Activated naive CD4-positive, alpha-beta T cell treated with anti-CD3 and anti-CD28 coated beads for 36 hours (primary cell): ENCODE data around the gene RAD23A. TPM values are rescaled to one million over a fixed set of nuclear protein-coding genes. Genes with fewer than 3 reads are reported as not detected.
"Not testable (repeated sequence)": the region's sequence is repeated elsewhere in the genome, so short reads cannot be mapped to it uniquely, and the experiment has no call there.

Experiments
- CTCF ChIA-PET: fragments of 350-600 bp; sonication (Branson Sonifier 250); formaldehyde crosslinking; loops from one replicate; lab custom pipeline; 2021; ENCODE audit warnings: antibody characterized with exemption; lab: Charles Lee
- DNase-seq: peaks from one replicate; pipeline ENCODE4 v3.0.0-alpha.2; 2020
- H3K27ac Mint-ChIP-seq: one replicate; pipeline ENCODE4 v1.8.0; 2021; ENCODE audit warnings: mild to moderate bottlenecking, mixed read lengths
- H3K27me3 Mint-ChIP-seq: one replicate; pipeline ENCODE4 v1.8.0; 2021; ENCODE audit warnings: low read depth, mixed read lengths
- H3K36me3 Mint-ChIP-seq: one replicate; pipeline ENCODE4 v1.8.0; 2021; ENCODE audit warnings: low read depth, mixed read lengths
- H3K4me1 Mint-ChIP-seq: one replicate; pipeline ENCODE4 v1.8.0; 2021; ENCODE audit warnings: low read depth, mixed read lengths
- H3K4me3 Mint-ChIP-seq: one replicate; pipeline ENCODE4 v1.8.0; 2021; ENCODE audit warnings: mild to moderate bottlenecking, moderate library complexity, mixed read lengths
- H3K9me3 Mint-ChIP-seq: one replicate; pipeline ENCODE4 v1.8.0; 2021; ENCODE audit warnings: mixed read lengths
- intact Hi-C: fragments of 100-400 bp; cut with micrococcal nuclease; formaldehyde crosslinking; loops from one replicate; pipeline ENCODE4 v1.15.1; 2023
- total RNA-seq, 2 experiments: library from RNA; stranded (reverse); gene quantifications; one replicate each; pipeline ENCODE4 v1.2.3, GENCODE V29; 2021

The RAD23A gene
- total RNA-seq, 2 experiments from 2014 or later, result 219 to 223 TPM

GRCh38 chr19:12939975-12940423 is 5.7 kb upstream of the RAD23A start:
- CTCF ChIA-PET, result no interaction called here
- H3K27ac Mint-ChIP-seq, result peak overlapping the region; percentile 94
- DNase-seq, result no peak
- no peaks in the 10 kb centered on the region for H3K27me3 Mint-ChIP-seq
- intact Hi-C loops, result loop anchor here (2.0 to 10.0 kb wide), 7 partner anchors 17 to 1845 kb away; partner anchors contain the start of genes GADD45GIP1, JUNB and TRIR
- H3K4me1 Mint-ChIP-seq, result peaks cover 61% of the 10 kb centered on the region
- H3K4me3 Mint-ChIP-seq, result peak overlapping the region; percentile 92
- no peaks in the 10 kb centered on the region for H3K9me3 Mint-ChIP-seq
- H3K36me3 Mint-ChIP-seq, result peaks cover 61% of the 10 kb centered on the region

- H3K27me3 Mint-ChIP-seq, result no peaks in the 10 kb centered on the region
- peaks cover 67% of the 10 kb centered on the region for H3K4me1 Mint-ChIP-seq
- no peak for DNase-seq
- H3K36me3 Mint-ChIP-seq, result peaks cover 69% of the 10 kb centered on the region
- H3K4me3 Mint-ChIP-seq, result peak overlapping the region; percentile 92
- CTCF ChIA-PET, result no interaction called here
- intact Hi-C loops, result no loop called here
- H3K9me3 Mint-ChIP-seq, result no peaks in the 10 kb centered on the region
- peak overlapping the region; percentile 94 for H3K27ac Mint-ChIP-seq
Observed at GRCh38 chr19:12940897-12941296, 4.8 kb upstream of the RAD23A start.

- DNase-seq, result no peak
- Mint-ChIP-seq H3K4me1 (peaks cover 72% of the 10 kb centered on the region), H3K4me3 (peak overlapping the region; percentile 2), H3K27ac (peak overlapping the region; percentile 78), H3K9me3 (no peaks in the 10 kb centered on the region), H3K27me3 (no peaks in the 10 kb centered on the region), H3K36me3 (peaks cover 86% of the 10 kb centered on the region)
- intact Hi-C loops, result no loop called here
- CTCF ChIA-PET, result no interaction called here
Observed at GRCh38 chr19:12943437-12944044, 2.1 kb upstream of the RAD23A start.

GRCh38 chr19:12944104-12944674 is 1.5 kb upstream of the RAD23A start:
- no peak for DNase-seq
- H3K27me3 Mint-ChIP-seq, result no peaks in the 10 kb centered on the region
- CTCF ChIA-PET, result no interaction called here
- intact Hi-C loops, result no loop called here
- no peaks in the 10 kb centered on the region for H3K9me3 Mint-ChIP-seq
- no peak overlapping the region for H3K4me3 Mint-ChIP-seq
- peaks cover 81% of the 10 kb centered on the region for H3K36me3 Mint-ChIP-seq
- peaks cover 71% of the 10 kb centered on the region for H3K4me1 Mint-ChIP-seq
- H3K27ac Mint-ChIP-seq, result peak overlapping the region; percentile 97

GRCh38 chr19:12946092-12946721 is 545 bp downstream of the RAD23A start:
- Mint-ChIP-seq H3K9me3 (no peaks in the 10 kb centered on the region), H3K27me3 (no peaks in the 10 kb centered on the region), H3K4me1 (peaks cover 54% of the 10 kb centered on the region), H3K36me3 (peaks cover 71% of the 10 kb centered on the region), H3K27ac (peak overlapping the region; percentile 91), H3K4me3 (peak overlapping the region; percentile 90)
- intact Hi-C loops, result no loop called here
- peak; percentile 59 for DNase-seq
- CTCF ChIA-PET, result interaction anchor here (1.0 to 2.8 kb wide), 2 partner anchors 9 to 20 kb away, joined by 3 to 17 read pairs; no protein-coding TSS in a partner anchor

GRCh38 chr19:12946731-12947496 is 1.3 kb downstream of the RAD23A start:
- DNase-seq, result no peak
- intact Hi-C loops, result no loop called here
- Mint-ChIP-seq H3K9me3 (no peaks in the 10 kb centered on the region), H3K27me3 (no peaks in the 10 kb centered on the region), H3K4me1 (peaks cover 51% of the 10 kb centered on the region), H3K27ac (peak overlapping the region; percentile 91), H3K36me3 (peaks cover 72% of the 10 kb centered on the region), H3K4me3 (peak overlapping the region; percentile 90)
- CTCF ChIA-PET, result interaction anchor here (1.0 to 2.8 kb wide), 2 partner anchors 9 to 19 kb away, joined by 3 to 17 read pairs; no protein-coding TSS in a partner anchor

DNA sequence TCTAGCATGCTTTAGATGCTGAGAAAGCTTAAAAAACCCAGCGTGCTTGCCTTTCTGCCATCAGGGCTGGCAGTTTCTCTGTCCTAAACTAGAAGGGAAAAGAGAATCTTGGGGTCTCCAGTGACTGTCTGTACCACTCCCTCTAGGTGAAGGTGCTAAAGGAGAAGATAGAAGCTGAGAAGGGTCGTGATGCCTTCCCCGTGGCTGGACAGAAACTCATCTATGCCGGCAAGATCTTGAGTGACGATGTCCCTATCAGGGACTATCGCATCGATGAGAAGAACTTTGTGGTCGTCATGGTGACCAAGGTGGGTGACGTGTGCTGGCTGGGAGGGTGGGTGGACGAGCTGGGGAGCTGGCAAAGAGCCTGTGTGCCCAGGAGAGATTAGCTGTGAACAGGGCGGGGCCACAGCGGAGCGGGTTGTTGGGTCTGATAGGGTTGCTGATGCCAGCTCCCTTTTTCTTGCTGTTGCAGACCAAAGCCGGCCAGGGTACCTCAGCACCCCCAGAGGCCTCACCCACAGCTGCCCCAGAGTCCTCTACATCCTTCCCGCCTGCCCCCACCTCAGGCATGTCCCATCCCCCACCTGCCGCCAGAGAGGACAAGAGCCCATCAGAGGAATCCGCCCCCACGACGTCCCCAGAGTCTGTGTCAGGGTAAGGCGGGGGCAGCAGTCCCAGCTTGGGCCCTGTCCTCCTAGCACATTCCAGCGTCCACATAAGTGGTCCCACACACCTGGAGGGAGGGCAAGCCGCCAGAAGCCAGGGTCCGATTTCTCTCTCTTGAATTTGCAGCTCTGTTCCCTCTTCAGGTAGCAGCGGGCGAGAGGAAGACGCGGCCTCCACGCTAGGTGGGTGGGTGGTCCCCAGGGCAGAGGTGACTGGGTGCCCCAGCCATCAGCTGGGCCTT is 2.3 kb downstream of the RAD23A start:
- no peaks in the 10 kb centered on the region for H3K9me3 Mint-ChIP-seq
- intact Hi-C loops, result no loop called here
- no peaks in the 10 kb centered on the region for H3K27me3 Mint-ChIP-seq
- H3K4me1 Mint-ChIP-seq, result peaks cover 48% of the 10 kb centered on the region
- CTCF ChIA-PET, result interaction anchor here (1.0 to 2.8 kb wide), 3 partner anchors 15 to 146 kb away, joined by 3 to 17 read pairs (median 3); no protein-coding TSS in a partner anchor
- H3K27ac Mint-ChIP-seq, result no peak overlapping the region
- peaks cover 71% of the 10 kb centered on the region for H3K36me3 Mint-ChIP-seq
- H3K4me3 Mint-ChIP-seq, result no peak overlapping the region
- DNase-seq, result no peak

DNA sequence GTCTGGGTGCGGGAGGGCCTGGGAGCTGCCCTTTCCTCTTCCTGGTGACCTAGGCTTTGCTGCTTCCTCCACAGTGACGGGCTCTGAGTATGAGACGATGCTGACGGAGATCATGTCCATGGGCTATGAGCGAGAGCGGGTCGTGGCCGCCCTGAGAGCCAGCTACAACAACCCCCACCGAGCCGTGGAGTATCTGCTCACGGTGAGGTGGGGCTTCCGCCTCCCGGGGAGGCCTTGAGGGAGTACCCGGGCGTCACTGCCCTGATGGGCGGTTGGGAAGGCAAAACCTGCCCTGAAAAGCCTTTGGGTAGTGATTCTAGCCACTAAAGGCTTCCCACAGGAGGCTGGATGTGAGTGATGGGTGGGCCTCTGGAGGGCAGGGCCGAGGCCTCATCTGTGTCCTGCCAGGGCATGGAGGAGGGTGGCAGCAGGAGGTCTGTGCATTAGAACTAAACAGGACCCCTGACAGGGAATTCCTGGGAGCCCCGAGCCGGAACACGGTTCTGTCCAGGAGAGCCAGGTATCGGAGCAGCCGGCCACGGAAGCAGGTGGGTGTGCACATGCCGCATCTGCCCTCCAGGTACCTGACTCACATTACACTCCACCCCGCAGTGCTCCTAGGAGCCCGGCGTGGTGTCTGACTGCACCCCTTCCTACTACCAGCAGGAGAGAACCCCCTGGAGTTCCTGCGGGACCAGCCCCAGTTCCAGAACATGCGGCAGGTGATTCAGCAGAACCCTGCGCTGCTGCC is 3.1 kb downstream of the RAD23A start:
- Mint-ChIP-seq H3K27ac (no peak overlapping the region), H3K36me3 (peaks cover 69% of the 10 kb centered on the region), H3K4me3 (no peak overlapping the region), H3K4me1 (peaks cover 50% of the 10 kb centered on the region), H3K9me3 (no peaks in the 10 kb centered on the region), H3K27me3 (no peaks in the 10 kb centered on the region)
- CTCF ChIA-PET, result interaction anchor here (1.2 to 2.8 kb wide), 2 partner anchors 17 to 145 kb away, joined by 3 to 17 read pairs; no protein-coding TSS in a partner anchor
- intact Hi-C loops, result no loop called here
- no peak for DNase-seq

DNA sequence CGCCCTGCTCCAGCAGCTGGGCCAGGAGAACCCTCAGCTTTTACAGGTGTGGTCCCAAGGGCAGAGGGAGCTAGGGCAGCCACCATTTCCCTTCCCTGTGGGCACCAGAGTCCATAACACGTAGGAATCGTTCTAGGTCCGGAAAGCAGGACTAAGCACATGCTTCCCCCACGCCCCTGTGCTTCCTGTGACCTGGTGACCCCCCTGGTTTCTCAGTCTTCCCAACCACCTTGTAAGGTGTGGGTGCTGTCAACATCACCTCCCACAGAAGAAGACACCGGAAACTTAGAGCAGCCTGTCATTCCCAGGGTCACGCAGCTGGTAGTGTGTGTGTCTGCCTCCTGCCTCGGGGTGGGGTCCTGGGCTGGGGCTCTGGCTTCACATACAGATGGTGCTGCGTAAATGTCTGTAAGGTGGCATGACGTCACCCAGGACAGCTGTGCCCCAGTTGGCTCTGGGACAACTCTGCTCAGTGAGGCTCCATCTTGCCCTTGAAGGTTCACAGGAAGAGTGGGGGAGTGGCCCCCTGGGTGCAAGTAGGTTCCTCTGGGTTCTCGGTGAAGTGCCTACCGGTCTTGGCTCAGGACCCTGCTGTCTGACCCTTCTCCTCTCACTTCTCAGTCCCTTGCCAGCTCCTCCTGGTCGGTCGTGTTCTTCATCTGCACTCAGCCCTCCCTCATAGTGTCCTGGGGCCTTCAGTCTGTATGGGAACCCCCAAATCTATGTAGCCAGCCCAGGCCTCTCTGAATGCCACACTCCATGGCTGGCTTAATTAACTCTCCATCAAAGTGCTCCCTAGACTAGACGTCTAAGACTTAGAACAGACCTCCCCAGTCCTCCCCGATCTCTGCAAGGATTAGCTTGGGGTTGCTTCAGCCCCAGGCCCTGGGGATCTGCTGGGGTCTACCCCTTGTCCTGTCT is 4.0 kb downstream of the RAD23A start:
- no peaks in the 10 kb centered on the region for H3K27me3 Mint-ChIP-seq
- no peaks in the 10 kb centered on the region for H3K9me3 Mint-ChIP-seq
- intact Hi-C loops, result no loop called here
- peaks cover 52% of the 10 kb centered on the region for H3K4me1 Mint-ChIP-seq
- peak overlapping the region; percentile 59 for H3K27ac Mint-ChIP-seq
- H3K4me3 Mint-ChIP-seq, result no peak overlapping the region
- peaks cover 64% of the 10 kb centered on the region for H3K36me3 Mint-ChIP-seq
- DNase-seq, result no peak
- CTCF ChIA-PET, result interaction anchor here (1.4 kb wide), 1 partner anchor 16 kb away, joined by 8 read pairs; no protein-coding TSS in a partner anchor

- Mint-ChIP-seq H3K36me3 (peaks cover 47% of the 10 kb centered on the region), H3K4me1 (peaks cover 55% of the 10 kb centered on the region), H3K27ac (peak overlapping the region; percentile 48)
- intact Hi-C loops, H3K27me3 Mint-ChIP-seq, DNase-seq, H3K4me3 Mint-ChIP-seq, H3K9me3 Mint-ChIP-seq: not testable (repeated sequence)
- CTCF ChIA-PET, result interaction anchor here (0.6 to 6.2 kb wide), 2 partner anchors 13 to 61 kb away, joined by 3 to 36 read pairs; no protein-coding TSS in a partner anchor
Observed at GRCh38 chr19:12952050-12952449, 6.4 kb downstream of the RAD23A start.
